Coronary artery (tissue), 2 donors: ENCODE data around the gene KCTD10.
"Not testable (repeated sequence)": the region's sequence is repeated elsewhere in the genome, so short reads cannot be mapped to it uniquely, and the experiment has no call there.

ENCODE experiments used
- DNase-seq: peaks from one replicate; pipeline ENCODE4 v3.0.0-alpha.2; 2017; ENCODE audit warnings: low spot score
- H3K27ac ChIP-seq, 2 donors: fragments of 200-600 bp; sonication (generic); one replicate each; pipeline ENCODE4 v1.5.1; 2016 to 2019
- H3K4me3 ChIP-seq: fragments of 200-600 bp; sonication (generic); 2 replicates; pipeline ENCODE4 v1.5.1; 2016; ENCODE audit warnings: mild to moderate bottlenecking, moderate library complexity
- TF ChIP-seq, protein P1 (sequence below): fragments of 200-600 bp; sonication (generic); IDR thresholded peaks from one replicate; pipeline ENCODE4 v1.5.1; 2019; ENCODE audit warnings: antibody characterized with exemption

KCTD10 gene

GRCh38 chr12:109433618-109434017 is 43.5 kb downstream of the KCTD10 start:
- DNase-seq: no peak
- Histone ChIP-seq H3K4me3 (no peak overlapping the region), H3K27ac (no peak overlapping the region)
- TF ChIP-seq, protein P1, sequence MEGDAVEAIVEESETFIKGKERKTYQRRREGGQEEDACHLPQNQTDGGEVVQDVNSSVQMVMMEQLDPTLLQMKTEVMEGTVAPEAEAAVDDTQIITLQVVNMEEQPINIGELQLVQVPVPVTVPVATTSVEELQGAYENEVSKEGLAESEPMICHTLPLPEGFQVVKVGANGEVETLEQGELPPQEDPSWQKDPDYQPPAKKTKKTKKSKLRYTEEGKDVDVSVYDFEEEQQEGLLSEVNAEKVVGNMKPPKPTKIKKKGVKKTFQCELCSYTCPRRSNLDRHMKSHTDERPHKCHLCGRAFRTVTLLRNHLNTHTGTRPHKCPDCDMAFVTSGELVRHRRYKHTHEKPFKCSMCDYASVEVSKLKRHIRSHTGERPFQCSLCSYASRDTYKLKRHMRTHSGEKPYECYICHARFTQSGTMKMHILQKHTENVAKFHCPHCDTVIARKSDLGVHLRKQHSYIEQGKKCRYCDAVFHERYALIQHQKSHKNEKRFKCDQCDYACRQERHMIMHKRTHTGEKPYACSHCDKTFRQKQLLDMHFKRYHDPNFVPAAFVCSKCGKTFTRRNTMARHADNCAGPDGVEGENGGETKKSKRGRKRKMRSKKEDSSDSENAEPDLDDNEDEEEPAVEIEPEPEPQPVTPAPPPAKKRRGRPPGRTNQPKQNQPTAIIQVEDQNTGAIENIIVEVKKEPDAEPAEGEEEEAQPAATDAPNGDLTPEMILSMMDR: no peak

GRCh38 chr12:109432842-109433304 is 44.2 kb downstream of the KCTD10 start:
- TF ChIP-seq, protein P1: peak; percentile 49
- Histone ChIP-seq H3K4me3 (no peak overlapping the region), H3K27ac (no peak overlapping the region)
- peak; percentile 80 for DNase-seq

DNA sequence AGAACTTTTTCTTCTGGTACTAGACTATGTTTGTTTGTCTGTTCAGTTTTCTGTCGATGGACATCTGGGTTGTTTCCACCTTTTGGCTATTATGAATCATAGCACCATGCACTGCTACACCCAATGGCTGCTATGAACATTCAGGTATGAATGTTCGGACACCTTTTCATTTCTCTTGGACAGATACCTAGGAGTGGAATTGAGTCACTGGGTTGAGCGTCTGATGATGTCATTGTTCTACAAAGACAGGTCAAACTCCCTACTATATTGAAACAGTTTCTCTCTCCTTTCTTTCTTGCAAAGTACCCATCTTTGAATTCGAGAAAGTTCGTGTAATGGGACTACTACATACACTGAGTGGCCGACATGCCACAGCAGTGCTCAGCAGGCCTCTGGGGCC is 44.7 kb downstream of the KCTD10 start:
- TF ChIP-seq, protein P1: no peak
- no peak overlapping the region for H3K4me3 ChIP-seq
- no peak for DNase-seq

DNA sequence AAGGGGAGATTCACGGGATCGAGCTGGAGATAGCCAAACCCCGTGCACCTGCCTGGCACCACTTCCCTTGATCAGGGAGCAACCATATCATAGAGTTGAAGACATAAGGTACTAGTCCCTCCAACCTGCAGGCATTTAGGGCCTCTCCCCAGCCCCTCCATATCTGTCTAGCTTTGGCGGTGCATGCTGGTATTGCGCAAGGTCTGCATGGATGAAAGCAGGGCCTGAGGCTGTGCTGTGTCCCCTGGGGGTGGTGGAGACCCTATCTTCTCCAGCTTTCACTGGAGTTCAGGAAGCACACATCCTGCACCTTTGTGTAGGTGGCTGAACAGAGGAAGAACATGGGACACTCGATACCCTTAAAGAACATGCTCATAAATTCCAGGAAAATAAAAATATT is 46.9 kb downstream of the KCTD10 start:
- no peak for DNase-seq
- TF ChIP-seq, protein P1: no peak

More for the DNA sequence above, 44.7 kb downstream of the KCTD10 start:
- no peak overlapping the region for H3K27ac ChIP-seq

GRCh38 chr12:109428804-109429203 is 48.3 kb downstream of the KCTD10 start:
- H3K4me3 ChIP-seq, DNase-seq, H3K27ac ChIP-seq: not testable (repeated sequence)

More for the DNA sequence above, 46.9 kb downstream of the KCTD10 start:
- no peak overlapping the region for H3K4me3 ChIP-seq
- H3K27ac ChIP-seq: no peak overlapping the region

DNA sequence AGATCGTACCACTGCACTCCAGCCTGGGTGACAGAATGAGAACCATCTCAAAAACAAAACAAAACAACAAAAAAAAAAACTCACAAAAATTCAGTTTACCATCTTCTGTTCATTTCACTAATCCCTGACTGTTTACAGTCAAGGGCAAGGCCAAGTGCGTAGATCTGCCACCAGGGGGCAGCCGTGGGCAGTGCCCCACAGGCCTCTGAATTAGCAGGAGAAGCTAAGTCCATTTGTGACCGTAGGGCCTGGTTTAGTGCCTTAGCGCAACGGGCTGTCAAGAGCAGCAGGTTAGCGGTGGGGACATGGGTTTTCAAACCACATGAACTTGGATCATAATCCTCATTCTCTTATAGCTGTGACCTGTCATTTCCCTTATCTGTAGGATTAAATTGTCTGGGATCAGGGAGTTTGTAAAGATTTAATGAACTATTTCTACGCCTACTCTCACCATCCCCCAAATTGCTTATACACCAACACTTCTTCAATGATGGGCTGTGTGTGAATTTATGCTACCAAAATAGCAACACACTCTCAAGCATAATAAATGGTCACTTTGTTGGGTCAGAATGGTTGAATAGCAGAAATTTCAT is 49.0 kb downstream of the KCTD10 start:
- DNase-seq: peak; percentile 84
- TF ChIP-seq, protein P1: peak; percentile 99
- Histone ChIP-seq H3K4me3 (no peak overlapping the region), H3K27ac (no peak overlapping the region)

GRCh38 chr12:109423392-109423791 is 53.7 kb downstream of the KCTD10 start:
- no peak overlapping the region for H3K4me3 ChIP-seq
- TF ChIP-seq, protein P1: no peak
- no peak for DNase-seq
- no peak overlapping the region for H3K27ac ChIP-seq
